ENCODE results near the gene TOP2B.
A peak's percentile ranks its signal among the peaks of the same experiment; 100 is the strongest.

TOP2B gene

DNA sequence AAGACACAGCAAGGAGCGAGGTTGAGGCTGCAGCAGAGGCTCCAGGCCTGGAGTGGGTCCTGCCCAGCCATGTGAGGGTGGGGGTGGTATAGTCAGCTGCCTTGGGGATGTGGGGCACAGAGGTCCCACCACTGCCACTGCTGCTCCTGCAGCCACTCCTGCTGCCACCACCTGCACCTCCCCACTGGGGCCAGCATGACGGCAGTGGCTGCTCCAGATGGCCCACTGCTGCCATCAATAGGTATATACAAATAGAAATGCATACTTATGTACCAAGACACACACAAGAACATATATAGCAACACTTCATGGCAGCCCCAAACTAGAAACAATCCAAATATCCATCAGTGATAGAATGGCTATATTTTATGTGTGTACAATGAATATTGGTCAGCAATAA lies 10.0 kb upstream of the TOP2B start:
- DNase-seq (ENCODE audit: low spot score) = no peak

GRCh38 chr3:25673738-25674298 lies 9.1 kb upstream of the TOP2B start:
- DNase-seq (ENCODE audit: low spot score) = no peak

- peak; percentile 71 for DNase-seq (ENCODE audit: low spot score)
Measured at GRCh38 chr3:25665315-25666280, 891 bp upstream of the TOP2B start.

GRCh38 chr3:25663869-25664811 lies 567 bp downstream of the TOP2B start:
- DNase-seq (ENCODE audit: low spot score) = peak; percentile 74

DNA sequence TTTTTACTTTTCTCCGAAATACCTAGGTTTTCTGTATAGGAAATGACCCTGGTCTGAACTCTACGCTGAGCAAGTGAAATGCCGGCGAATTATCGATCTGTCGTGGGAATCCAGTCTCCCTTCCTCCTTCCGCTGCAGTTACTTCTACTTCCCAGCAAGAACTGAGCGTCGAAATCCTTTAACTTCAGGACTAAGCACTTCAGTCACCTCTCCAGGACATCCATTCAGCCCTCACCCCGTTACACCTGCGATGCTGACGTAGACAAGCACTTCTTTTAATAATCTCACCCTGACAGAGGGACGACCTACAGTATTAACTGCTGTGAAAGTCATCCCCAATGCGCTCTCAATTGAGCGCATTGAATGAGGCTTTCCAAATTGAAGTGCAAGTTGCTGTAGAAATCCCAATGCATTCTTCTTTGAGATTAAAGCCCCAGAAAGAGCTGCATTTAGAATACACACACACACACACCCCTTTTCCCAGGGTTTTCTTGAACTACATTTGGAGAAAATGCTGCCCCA lies 1.3 kb downstream of the TOP2B start:
- peak; percentile 37 for DNase-seq (ENCODE audit: low spot score)

- DNase-seq (ENCODE audit: low spot score) = no peak
Measured at GRCh38 chr3:25662736-25663320, 1.9 kb downstream of the TOP2B start.

DNA sequence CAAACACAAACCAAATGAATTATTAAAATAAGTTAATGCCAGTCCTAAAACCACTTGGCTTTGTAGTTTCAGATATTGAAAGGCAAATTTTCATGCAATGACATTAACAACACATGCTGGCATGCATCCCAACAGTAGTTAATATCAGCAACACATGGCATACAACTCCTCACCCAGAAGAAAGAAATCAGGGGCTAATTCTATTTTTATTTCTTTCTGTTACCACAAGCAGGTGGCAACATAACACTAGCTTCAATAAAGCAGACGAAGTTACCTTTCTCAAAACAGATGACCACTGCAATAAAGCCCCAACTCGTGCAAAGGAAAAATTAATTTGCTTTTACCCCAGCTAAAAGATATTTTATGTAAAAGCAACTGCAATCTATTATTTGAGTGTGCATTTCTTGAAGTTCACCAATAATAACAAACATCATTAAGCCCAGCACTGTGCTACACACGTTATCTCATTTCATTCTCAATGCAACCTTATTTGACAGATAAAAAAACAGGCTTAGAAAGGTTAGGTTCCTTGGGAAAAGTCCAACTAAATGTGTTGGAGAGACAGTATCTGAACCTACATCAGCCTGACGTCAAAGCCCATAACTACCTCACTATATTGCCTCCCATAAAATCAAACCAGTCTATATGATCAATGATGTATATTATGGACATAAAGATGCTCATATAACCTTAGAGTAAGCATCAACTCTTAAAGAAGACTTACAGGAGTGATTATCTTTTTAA lies 2.8 kb downstream of the TOP2B start:
- no peak for DNase-seq (ENCODE audit: low spot score)

DNA sequence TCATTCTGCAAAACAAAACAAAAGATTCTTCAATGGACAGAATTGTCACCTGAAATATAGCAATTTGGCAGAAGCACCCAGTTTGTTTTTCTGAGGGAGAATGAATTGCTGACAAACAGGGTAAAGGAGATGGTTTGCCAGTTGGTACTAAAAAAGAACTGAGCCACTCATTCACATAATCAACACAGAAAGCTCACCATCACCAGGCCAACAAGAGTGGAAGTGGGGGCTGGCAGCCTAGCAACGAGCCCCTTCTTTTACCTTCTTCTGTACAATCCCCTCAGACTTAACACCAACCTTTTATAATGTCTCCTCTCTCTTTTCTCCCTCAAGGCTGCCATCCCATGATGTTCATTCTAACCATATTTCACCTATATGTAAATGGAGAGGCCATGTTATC lies 5.9 kb downstream of the TOP2B start:
- DNase-seq (ENCODE audit: low spot score) = no peak

GRCh38 chr3:25657293-25657692 lies 7.4 kb downstream of the TOP2B start:
- DNase-seq (ENCODE audit: low spot score) = no peak

GRCh38 chr3:25655659-25656058 lies 9.0 kb downstream of the TOP2B start:
- no peak for DNase-seq (ENCODE audit: low spot score)

DNA sequence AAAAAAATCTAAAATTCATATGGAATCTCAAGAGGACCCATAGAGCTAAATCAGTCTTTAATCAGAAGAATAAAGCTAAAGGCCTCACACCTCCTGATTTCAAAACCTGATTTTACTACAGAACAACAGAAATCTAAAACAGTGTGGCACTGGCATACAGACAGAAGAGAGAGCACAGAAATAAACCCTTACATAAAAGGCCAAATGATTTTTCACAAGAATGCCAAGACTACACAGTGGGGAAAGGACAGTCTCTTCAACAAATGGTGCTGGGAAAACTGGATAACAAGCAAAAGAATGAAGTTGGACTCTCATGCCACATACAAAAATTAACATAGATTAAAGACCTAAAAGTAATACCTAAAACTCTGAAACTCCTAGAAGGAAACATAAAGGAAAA lies 10.1 kb downstream of the TOP2B start:
- no peak for DNase-seq (ENCODE audit: low spot score)

GRCh38 chr3:25653322-25653721 lies 11.4 kb downstream of the TOP2B start:
- no peak for DNase-seq (ENCODE audit: low spot score)

DNA sequence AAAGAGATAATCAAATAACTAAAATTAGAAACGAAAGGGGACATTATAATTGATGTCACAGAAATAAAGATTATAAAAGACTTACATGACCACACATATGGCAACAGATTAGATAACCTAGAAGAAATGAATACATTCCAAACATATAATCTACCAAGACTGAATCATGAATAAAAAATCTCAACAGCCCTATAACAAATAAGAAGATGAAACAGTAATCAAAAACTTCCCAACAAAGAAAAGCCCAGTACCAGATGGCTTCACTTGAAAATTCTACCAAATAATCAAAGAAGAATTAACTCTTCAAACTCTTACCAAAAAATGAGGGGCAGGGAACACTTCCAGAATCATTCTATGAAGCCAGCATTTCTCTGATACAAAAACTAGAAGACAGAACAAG lies 11.8 kb downstream of the TOP2B start:
- DNase-seq (ENCODE audit: low spot score) = no peak

DNA sequence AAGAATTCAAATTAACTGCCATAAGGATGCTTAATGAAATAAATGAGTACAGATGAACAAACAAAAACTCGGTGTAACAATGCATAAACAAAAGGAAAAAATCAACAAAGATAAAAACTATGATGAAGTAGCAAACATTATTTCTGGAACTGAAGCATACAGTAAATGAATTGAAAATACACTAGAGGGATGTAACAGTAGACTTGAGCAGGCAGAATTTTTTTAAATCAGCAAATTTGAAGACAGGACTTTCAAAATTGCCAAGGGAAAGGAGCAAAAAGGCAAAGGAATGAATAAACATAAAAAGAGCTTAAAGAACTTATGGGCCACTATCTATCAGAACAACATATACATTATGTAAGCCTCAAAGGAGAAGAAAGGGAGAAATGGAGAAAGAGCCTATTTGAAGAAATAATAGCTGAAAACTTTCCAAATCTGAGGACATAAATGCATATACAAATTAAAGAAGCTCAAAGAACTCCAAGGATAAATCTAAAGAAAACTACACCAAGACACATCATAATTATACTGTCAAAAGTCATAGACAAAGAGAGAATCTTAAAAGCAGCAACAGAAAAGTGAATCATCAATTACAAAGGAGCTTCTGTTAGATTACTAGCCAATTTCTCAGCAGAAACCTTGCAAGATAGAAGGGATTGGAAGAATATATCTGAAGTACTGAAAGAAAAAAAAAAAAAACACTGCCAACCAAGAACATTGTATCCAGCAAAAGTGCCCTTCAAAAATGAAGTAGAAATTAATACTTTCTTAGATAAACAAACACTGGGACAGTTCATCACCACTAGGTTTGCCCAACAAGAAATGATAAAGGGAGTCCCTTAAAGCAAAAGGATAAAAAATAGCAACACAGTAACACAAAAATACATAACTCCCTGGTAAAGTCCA lies 15.5 kb downstream of the TOP2B start:
- DNase-seq (ENCODE audit: low spot score) = no peak

- peak; percentile 75 for DNase-seq (ENCODE audit: low spot score)
Measured at GRCh38 chr3:25648107-25648535, 16.6 kb downstream of the TOP2B start.

DNA sequence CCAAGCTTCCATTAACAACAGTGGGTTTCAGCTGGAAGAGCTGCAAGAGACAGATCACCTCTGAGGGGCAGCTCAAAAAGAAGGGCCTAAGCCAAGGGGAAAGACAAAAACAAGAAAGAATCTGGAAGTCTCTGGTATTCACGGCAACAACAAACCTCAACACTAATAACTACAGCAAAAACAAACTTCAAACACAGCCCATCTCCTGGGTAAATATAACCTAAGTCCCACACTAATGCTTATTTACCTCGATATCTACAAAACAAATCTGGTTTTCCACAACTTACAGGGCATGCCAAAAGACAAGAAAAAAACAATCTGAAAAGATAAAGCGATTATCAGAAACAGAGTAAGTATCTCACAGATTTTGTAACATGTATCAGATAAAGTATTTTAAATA lies 29.7 kb downstream of the TOP2B start:
- DNase-seq (ENCODE audit: low spot score) = no peak

DNA sequence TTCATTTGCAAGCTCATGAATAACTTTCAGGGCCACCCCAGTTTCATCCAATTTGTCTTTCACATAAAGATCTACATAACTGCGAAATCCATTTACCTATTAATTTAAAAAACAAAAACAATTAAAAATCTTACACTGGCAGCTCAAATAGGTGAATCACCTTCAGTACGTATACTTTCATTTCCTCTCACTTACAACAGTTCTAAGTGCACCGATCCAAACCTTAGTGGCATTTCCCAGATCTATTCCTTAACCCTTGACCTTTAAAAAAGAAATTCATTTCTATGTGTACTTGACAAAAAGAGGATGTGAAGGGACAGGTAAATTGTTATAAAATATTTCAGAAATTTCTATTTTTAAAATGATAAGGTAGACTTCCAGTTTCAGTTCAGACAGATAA lies 30.8 kb downstream of the TOP2B start:
- no peak for DNase-seq (ENCODE audit: low spot score)

DNA sequence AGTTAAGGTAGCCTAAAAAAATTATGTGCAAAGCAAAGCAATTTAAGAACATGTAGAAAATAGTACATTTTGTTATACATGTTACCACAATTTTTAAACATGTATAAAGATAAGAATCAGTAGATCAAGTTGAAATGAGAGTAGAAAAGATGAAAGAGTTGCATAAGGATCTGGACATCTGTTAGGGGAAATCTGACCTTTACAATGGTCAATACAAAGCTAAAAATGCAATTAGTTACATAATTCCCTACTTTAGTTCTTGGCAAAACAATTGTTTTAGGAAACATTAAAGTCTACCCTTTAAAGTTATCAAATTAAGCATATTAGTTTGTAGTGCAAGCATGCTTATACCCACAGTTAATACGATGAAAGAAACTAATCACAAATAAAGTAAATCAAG lies 32.7 kb downstream of the TOP2B start:
- no peak for DNase-seq (ENCODE audit: low spot score)

DNA sequence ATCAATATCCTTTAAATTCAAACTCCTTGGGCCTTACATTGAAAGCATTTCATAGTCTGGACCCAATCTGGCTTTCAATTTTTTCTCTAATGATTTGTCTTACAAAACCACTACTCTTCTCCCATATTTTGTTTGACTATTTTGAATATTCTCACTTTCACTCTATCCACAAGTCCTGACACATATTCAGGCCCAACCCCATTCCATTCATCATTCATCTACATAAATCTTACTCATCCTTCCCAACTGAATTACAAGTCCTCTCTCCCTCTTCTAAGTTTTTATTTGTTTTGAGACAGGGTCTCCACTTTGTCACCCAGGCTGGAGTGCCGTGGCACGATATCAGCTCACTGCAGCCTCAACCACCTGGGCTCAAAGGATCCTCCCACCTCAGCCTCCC lies 43.6 kb downstream of the TOP2B start:
- no peak for DNase-seq (ENCODE audit: low spot score)

DNA sequence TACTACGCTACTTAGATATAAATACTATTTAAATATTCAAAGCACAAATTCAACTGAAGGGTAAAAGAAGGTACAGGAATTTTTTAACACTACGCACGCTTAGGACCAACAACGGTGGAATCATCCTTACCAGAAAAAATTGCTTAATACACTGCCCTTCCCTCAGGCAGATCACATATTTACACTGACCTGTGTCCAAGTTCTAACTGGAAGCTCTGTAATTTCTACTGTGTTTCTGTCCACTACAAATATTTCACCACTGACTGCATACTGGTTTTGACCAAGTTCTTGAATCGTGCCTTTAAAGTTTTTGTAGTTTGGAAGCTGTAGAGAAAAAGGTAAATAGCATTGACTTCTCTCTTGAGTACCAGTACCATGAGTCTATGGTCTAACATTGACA lies 44.2 kb downstream of the TOP2B start:
- DNase-seq (ENCODE audit: low spot score) = no peak
